ENCODE measurements around the gene RHOB. TPM values are rescaled to one million over a fixed set of nuclear protein-coding genes. Genes with fewer than 3 reads are reported as not detected.
A peak's percentile ranks its signal among the peaks of the same experiment; 100 is the strongest.

RHOB gene
- total and polyA plus RNA-seq, 2 of the 13 experiments (the other 11 are each of a cell fraction or from before 2014, with no cell fraction given): 192 to 268 TPM

DNA sequence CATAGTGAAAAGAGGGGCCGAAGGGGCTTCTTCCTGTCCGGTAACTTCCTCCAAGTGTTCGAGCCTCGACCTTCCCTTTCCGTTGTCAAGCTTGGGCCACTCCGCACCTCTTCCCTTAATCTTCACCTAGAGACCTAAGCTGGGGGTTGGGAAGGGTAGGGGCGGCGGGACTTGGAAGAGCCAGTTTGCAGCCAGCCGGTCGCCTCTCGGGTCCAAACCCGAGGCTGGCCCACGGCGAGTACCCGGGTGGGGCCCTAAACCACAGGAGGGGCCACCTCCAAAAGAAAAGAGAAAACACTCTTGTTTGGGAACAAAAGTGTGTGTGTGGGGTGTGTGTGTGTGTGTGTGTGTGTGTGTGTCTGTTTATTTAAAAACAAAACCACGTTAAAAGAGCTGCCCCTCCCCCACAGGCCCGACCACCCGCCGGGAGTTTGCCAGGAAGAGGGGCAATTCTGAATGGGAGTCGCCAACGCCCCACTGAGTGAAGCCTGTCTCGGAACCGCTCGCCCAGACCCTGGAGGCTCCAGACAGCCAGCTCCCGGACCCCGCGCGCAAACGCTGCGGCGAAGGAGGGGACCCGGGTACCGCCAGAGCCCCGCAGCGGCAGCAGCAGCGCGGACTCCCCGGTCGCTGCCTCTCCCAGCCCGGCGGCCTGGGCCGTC is 488 bp upstream of the RHOB start (continued):
- no peak; the same call in 1 of the 2 replicates for TF ChIP-seq REL (CRISPR knock-in tag; conservative IDR thresholded peaks at IDR 0.05)
- TF ChIP-seq ZNF260 (CRISPR knock-in tag; IDR thresholded peaks at IDR 0.05; ENCODE audit: borderline replicate concordance, low read depth): no peak
- no peak for TF ChIP-seq ZNF782 (CRISPR knock-in tag; IDR thresholded peaks at IDR 0.05; ENCODE audit: borderline replicate concordance)
- TF ChIP-seq ZNF766 (CRISPR knock-in tag; IDR thresholded peaks at IDR 0.05; ENCODE audit: borderline replicate concordance): no peak
- no peak for TF ChIP-seq ZNF329 (CRISPR knock-in tag; IDR thresholded peaks at IDR 0.05; ENCODE audit: low read depth)
- no peak for TF ChIP-seq SETDB1 (CRISPR knock-in tag; IDR thresholded peaks at IDR 0.05; ENCODE audit: borderline replicate concordance)
- TF ChIP-seq STAG1 (CRISPR knock-in tag; IDR thresholded peaks at IDR 0.05): no peak
- no peak for TF ChIP-seq TP53 (CRISPR knock-in tag; conservative IDR thresholded peaks at IDR 0.05)
- TF ChIP-seq HNRNPH1 (optimal IDR thresholded peaks at IDR 0.05; ENCODE audit: low read depth, low read length): no peak
- TF ChIP-seq, protein P1, sequence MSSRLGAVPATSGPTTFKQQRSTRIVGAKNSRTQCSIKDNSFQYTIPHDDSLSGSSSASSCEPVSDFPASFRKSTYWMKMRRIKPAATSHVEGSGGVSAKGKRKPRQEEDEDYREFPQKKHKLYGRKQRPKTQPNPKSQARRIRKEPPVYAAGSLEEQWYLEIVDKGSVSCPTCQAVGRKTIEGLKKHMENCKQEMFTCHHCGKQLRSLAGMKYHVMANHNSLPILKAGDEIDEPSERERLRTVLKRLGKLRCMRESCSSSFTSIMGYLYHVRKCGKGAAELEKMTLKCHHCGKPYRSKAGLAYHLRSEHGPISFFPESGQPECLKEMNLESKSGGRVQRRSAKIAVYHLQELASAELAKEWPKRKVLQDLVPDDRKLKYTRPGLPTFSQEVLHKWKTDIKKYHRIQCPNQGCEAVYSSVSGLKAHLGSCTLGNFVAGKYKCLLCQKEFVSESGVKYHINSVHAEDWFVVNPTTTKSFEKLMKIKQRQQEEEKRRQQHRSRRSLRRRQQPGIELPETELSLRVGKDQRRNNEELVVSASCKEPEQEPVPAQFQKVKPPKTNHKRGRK (CRISPR knock-in tag; IDR thresholded peaks at IDR 0.05): no peak
- TF ChIP-seq ZFY (CRISPR knock-in tag; IDR thresholded peaks at IDR 0.05): no peak
- TF ChIP-seq ZNF546 (CRISPR knock-in tag; conservative IDR thresholded peaks at IDR 0.05): no peak
- no peak for TF ChIP-seq RXRB (CRISPR knock-in tag; IDR thresholded peaks at IDR 0.05; ENCODE audit: borderline replicate concordance)
- TF ChIP-seq UBTF (CRISPR knock-in tag; IDR thresholded peaks at IDR 0.05): peak; percentile 70; the same call in 1 of the 2 replicates
- no peak for TF ChIP-seq NR0B2 (CRISPR knock-in tag; IDR thresholded peaks at IDR 0.05)
- no peak for TF ChIP-seq ZNF788 (CRISPR knock-in tag; IDR thresholded peaks at IDR 0.05; ENCODE audit: borderline replicate concordance)
- no peak for TF ChIP-seq NFRKB (IDR thresholded peaks at IDR 0.05)
- TF ChIP-seq SOX6 (IDR thresholded peaks at IDR 0.05): no peak
- peak; percentile 79 for TF ChIP-seq SOX6 (CRISPR knock-in tag; IDR thresholded peaks at IDR 0.05)
- peak; percentile 80 for TF ChIP-seq PRPF4 (IDR thresholded peaks at IDR 0.05; ENCODE audit: low read depth, low read length, poor library complexity, severe bottlenecking)
- TF ChIP-seq DNMT3B (CRISPR knock-in tag; conservative IDR thresholded peaks at IDR 0.05): no peak
- TF ChIP-seq TCF7L2 (IDR thresholded peaks at IDR 0.05; ENCODE audit: low read depth, low read length): no peak
- no peak for TF ChIP-seq AFF4 (CRISPR knock-in tag; IDR thresholded peaks at IDR 0.05)
